ENCODE measurements around the gene GRB7. TPM values are rescaled to one million over a fixed set of nuclear protein-coding genes. Genes with fewer than 3 reads are reported as not detected.

The GRB7 gene
- total and polyA plus RNA-seq, 10 donors, result 0.04 to 1.9 (median 0.51) TPM; not detected in 1

GRCh38 chr17:39756380-39757079, 18.8 kb downstream of the GRB7 start:
- no peak for TF ChIP-seq POLR2A (IDR thresholded peaks at IDR 0.05)
- TF ChIP-seq POLR2AphosphoS5 (IDR thresholded peaks at IDR 0.05), result peak; percentile 19 to 33 (median 24)
- peak in 1 of 11 experiments; percentile 10 for TF ChIP-seq CTCF (IDR thresholded peaks at IDR 0.05 in 8 of 11, conservative IDR thresholded peaks at IDR 0.05 in 3 of 11)
- no peak for DNase-seq
- intact Hi-C loops (cut with DNase I; ENCODE audit: low total_unique reads), result loop anchor here (10.0 kb wide), 1 partner anchor 108 kb away; the partner anchor contains the start of genes IKZF3 and ZPBP2

GRCh38 chr17:39757176-39757662, 19.5 kb downstream of the GRB7 start:
- Histone ChIP-seq H3K27ac (peak overlapping the region; percentile 95 to 99 (median 98)), H3K4me1 (peaks cover 43 to 97% (median 69%) of the 10 kb centered on the region in 6 donors), H3K27me3 (replicated peaks in 1 of 7) (no peaks in the 10 kb centered on the region), H3K9me3 (no peaks in the 10 kb centered on the region), H3K4me3 (no peak overlapping the region), H3K36me3 (peaks cover 0 to 19% (median 3%) of the 10 kb centered on the region in 6 donors)
- TF ChIP-seq CTCF (IDR thresholded peaks at IDR 0.05 in 8 of 11, conservative IDR thresholded peaks at IDR 0.05 in 3 of 11) (no peak), POLR2AphosphoS5 (IDR thresholded peaks at IDR 0.05) (no peak), POLR2A (IDR thresholded peaks at IDR 0.05) (no peak)
- WGBS, 5 donors, result 76 to 84% (median 79%) methylated on average over 4 of the region's 4 CpGs
- intact Hi-C loops (cut with DNase I; ENCODE audit: low total_unique reads), result loop anchor here (10.0 kb wide), 1 partner anchor 108 kb away; the partner anchor contains the start of genes IKZF3 and ZPBP2
- DNase-seq, result no peak

More at GRCh38 chr17:39756380-39757079, 18.8 kb downstream of the GRB7 start:
- Histone ChIP-seq H3K4me1 (peaks cover 43 to 97% (median 69%) of the 10 kb centered on the region in 6 donors), H3K27ac (peak overlapping the region; percentile 95 to 99 (median 98)), H3K9me3 (no peaks in the 10 kb centered on the region), H3K36me3 (peaks cover 0 to 12% (median 0%) of the 10 kb centered on the region in 6 donors), H3K4me3 (peak overlapping the region in 2 of 8 donors; percentile 57 to 87), H3K27me3 (replicated peaks in 1 of 7) (no peaks in the 10 kb centered on the region)
- WGBS, 5 donors, result 46 to 57% (median 52%) methylated on average over 7 of the region's 7 CpGs

GRCh38 chr17:39757931-39758873, 20.5 kb downstream of the GRB7 start:
- H3K4me3 ChIP-seq, result peak overlapping the region in 1 of 8 donors; percentile 6
- no peak for DNase-seq
- no peaks in the 10 kb centered on the region for H3K27me3 ChIP-seq (replicated peaks in 1 of 7)
- no peaks in the 10 kb centered on the region for H3K9me3 ChIP-seq
- intact Hi-C loops (cut with DNase I; ENCODE audit: low total_unique reads), result loop anchor here (10.0 kb wide), 1 partner anchor 107 kb away; the partner anchor contains the start of genes IKZF3 and ZPBP2
- 42 to 51% (median 45%) methylated on average over 11 to 12 of the region's 12 CpGs for WGBS, 5 donors
- peak overlapping the region; percentile 16 to 99 (median 98) for H3K27ac ChIP-seq
- peaks cover 39 to 97% (median 61%) of the 10 kb centered on the region in 6 donors for H3K4me1 ChIP-seq
- H3K36me3 ChIP-seq, result peaks cover 0 to 29% (median 4%) of the 10 kb centered on the region in 6 donors
- TF ChIP-seq POLR2AphosphoS5 (IDR thresholded peaks at IDR 0.05) (peak in 2 of 3 donors; percentile 41 to 54), POLR2A (IDR thresholded peaks at IDR 0.05) (no peak)

GRCh38 chr17:39759204-39759603, 21.5 kb downstream of the GRB7 start:
- no peak for DNase-seq
- H3K36me3 ChIP-seq, result peaks cover 0 to 39% (median 11%) of the 10 kb centered on the region in 6 donors
- no peak overlapping the region for H3K4me3 ChIP-seq
- TF ChIP-seq POLR2A (IDR thresholded peaks at IDR 0.05) (no peak), CTCF (IDR thresholded peaks at IDR 0.05 in 8 of 11, conservative IDR thresholded peaks at IDR 0.05 in 3 of 11) (no peak), POLR2AphosphoS5 (IDR thresholded peaks at IDR 0.05) (peak; percentile 22 to 71 (median 37))
- peaks cover 35 to 98% (median 53%) of the 10 kb centered on the region in 6 donors for H3K4me1 ChIP-seq
- intact Hi-C loops (cut with DNase I; ENCODE audit: low total_unique reads), result loop anchor here (10.0 kb wide), 1 partner anchor 106 kb away; the partner anchor contains the start of genes IKZF3 and ZPBP2
- H3K27me3 ChIP-seq (replicated peaks in 1 of 7), result no peaks in the 10 kb centered on the region
- H3K27ac ChIP-seq, result peak overlapping the region in 7 of 8 donors; percentile 35 to 99 (median 98)
- WGBS, 5 donors, result 63 to 77% (median 69%) methylated on average over 5 of the region's 5 CpGs
- H3K9me3 ChIP-seq, result no peaks in the 10 kb centered on the region

Measured in spleen (tissue), 11 donors.